Spleen (tissue), 7 donors: ENCODE results near the gene UFD1.

Experiments
- CTCF ChIP-seq, 11 experiments: fragments of 200-600 bp in 7 of 11; fragments of 450-650 bp in 4 of 11; sonication (generic) in 4 of 11; IDR thresholded peaks in 8 of 11; conservative IDR thresholded peaks in 3 of 11; 1 replicate in 7 of 11; 2 replicates in 4 of 11; pipeline versions ENCODE4 v1.4.0 to v1.8.0; 2016 to 2021; ENCODE audit warnings: antibody characterized with exemption in 11 of 11, inconsistent platforms in 4 of 11, mild to moderate bottlenecking in 1 of 11
- POLR2A ChIP-seq, 3 donors: fragments of 450-650 bp; IDR thresholded peaks; one replicate each; pipeline ENCODE4 v1.5.1; 2017; ENCODE audit warnings: antibody characterized with exemption in 3 of 3, mild to moderate bottlenecking in 1 of 3
- POLR2AphosphoS5 ChIP-seq, 3 donors: sonication (generic); formaldehyde crosslinking; IDR thresholded peaks; one replicate each; pipeline ENCODE4 v1.5.1; 2017; ENCODE audit warnings: antibody characterized with exemption in 3 of 3
- donor health status: DM: no; HTN: no; CAD: no; lungs with moderate emphysema.
- donor health status: DM: no; HTN: no; CAD: no.
- donor health status: DM: no; HTN: no; CAD: no.

GRCh38 chr22:19514831-19515565 lies 36.0 kb upstream of the UFD1 start:
- TF ChIP-seq CTCF (IDR thresholded peaks at IDR 0.05 in 8 of 11, conservative IDR thresholded peaks at IDR 0.05 in 3 of 11) (no peak), POLR2A (IDR thresholded peaks at IDR 0.05) (no peak), POLR2AphosphoS5 (IDR thresholded peaks at IDR 0.05) (no peak)
